Renal cortical epithelial cell (primary cell): ENCODE measurements around the gene CCDC190. TPM values are rescaled to one million over a fixed set of nuclear protein-coding genes. Genes with fewer than 3 reads are reported as not detected.
"Not testable (repeated sequence)": the region's sequence is repeated elsewhere in the genome, so short reads cannot be mapped to it uniquely, and the experiment has no call there.

Experiments
- DNase-seq: peaks from one replicate; pipeline ENCODE4 v3.0.0-alpha.2; 2011; ENCODE audit warnings: low read depth
- total RNA-seq: library from RNA; depleted of rRNA; stranded (reverse); fragments of >200 nt; gene quantifications from 2 replicates; pipeline ENCODE4 v1.2.3, GENCODE V29; 2014

CCDC190 gene
- total RNA-seq, 1 donor from 2014 or later, result not detected

DNA sequence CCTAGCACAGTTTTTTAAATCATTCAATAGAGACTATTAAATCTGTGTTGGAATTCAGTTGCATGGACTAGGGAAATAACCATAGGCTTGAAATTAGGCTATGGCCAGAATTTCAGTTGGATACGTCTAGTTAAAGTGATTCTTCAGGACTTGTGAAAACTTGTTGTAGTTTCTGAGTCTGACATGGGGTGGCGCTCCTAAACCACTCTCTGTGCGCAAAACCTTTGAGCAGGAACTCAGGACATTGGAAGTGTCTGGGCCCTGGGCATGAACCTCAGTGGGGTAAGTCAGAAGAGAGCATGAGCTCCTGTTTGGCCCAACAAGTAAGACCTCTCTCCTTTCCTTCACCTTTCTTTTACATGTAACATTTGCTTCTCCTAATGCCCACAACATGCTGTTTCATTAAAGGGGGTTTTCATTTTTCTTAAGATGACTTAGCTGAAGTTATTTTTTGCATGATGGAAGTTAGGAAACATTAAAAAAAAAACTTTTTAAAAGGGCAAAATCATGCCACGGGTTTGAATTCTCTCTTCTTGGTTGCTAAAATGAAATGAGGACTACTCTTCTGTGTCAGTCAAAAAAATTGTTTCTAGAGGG, 17.1 kb upstream of the CCDC190 start:
- DNase-seq, result peak; percentile 65

DNA sequence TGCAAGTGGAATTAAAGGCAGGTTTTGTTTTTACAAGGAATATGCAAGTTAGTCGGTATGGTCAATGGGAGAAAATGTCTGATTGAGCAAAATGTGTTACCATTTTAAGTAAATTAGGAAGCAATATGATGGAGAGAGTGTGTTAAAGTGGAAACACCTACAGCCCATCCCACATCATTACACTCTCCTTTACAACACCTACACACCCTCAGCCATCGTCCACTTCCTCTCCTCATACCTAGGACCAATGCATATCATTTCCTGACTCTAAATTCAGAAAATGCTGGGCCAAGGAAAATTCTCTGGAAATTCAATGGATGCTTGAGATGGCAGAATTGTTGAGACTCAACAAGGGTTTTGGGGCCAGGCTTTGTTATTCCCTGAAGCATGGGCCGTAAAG, 16.4 kb upstream of the CCDC190 start:
- DNase-seq, result no peak

DNA sequence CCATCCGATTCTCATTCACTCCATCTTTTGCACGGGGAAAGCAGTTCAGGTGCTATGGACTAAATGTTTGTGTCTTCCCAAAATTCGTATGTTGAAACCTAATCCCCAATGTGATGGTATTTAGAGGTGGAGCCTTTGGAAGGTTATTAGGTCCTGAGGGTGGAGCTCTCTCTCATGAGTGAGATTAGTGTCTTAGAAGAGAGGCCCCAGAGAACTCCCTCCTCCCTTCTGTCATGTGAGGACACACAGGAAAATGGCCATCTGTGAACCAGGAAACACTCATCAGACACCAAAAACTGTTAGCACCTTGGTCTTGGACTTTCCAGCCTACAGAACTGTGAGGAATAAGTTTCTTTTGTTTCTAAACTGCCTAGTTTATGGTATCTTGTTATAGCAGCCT, 15.8 kb upstream of the CCDC190 start:
- no peak for DNase-seq

DNA sequence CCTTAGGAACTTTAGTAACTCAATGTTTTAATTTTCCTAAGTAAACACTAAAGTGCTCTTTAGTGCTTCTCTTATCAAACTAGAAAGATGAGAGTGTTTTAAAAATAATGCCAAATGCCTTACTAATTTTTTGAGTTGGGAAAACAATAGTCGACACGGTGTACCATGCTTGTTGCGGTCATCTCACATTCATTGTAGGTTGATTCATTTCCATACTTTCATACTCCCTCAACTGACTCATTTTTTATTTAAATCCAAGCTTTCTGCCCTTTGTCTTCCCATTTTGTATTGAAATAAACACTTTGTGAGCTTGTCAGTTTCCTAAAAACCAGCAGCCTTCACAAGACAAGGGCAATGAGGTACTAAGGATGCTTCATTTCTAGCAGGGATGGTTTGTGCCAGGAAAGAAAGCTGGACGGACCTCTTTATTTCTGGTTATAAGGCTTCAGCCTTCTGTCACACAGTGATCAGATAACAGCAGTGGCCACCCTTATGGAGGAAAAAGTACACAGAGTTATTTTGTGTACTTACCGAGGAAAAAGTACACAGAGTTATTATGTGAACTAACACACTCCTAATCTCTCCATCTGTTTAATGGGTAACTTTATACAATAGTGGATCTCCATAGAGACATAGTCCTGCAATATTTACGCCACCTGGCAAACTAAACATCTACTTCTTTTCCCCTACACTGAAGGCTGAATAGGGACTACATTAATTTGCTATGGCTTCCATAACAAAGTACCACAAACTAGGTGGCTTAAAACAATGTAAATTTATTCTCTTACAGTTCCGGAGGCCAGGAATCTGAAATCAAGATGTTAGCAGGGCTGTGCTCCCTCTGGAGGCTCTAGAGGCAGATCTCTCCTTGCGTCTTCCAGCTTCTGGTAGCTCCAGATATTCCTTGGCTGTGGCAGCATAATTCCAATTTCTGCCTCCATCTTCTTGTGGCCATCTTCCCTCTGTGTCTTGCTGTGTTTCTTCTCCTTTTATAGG, 13.0 kb upstream of the CCDC190 start:
- DNase-seq, result peak; percentile 26

DNA sequence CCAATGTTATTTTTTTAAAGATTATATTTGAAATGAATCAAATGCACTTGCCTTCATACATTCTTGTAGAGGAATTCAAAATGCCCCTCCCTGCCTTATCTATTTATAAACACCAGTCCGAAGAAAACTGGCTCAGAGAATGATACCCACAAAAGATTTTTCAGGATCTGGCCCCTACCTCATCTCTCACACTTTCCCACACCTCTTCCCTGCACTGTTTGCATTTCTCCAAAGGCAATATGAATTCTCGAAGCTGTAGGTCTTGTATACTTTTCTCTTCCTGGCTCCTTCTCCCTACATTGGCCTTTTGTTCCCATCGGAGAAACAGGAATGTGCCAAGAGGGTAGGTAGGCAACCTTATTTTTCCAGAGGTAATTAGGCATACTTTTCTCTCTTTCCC, 12.0 kb upstream of the CCDC190 start:
- DNase-seq, result no peak

DNA sequence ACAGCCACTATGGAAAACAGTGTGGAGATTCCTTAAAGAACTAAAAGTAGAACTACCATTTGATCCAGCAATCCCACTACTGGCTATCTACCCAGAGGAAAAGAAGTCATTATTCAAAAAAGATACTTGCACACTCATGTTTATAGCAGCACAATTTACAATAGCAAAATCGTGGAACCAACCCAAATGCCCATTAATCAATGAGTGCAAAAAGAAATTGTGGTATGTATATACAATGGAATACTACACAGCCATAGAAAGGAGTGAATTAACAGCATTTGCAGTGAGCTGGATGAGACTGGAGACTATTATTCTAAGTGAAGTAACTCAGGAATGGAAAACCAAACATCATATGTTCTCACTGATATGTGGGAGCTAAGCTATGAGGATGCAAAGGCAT, 10.4 kb upstream of the CCDC190 start:
- not testable (repeated sequence) for DNase-seq

DNA sequence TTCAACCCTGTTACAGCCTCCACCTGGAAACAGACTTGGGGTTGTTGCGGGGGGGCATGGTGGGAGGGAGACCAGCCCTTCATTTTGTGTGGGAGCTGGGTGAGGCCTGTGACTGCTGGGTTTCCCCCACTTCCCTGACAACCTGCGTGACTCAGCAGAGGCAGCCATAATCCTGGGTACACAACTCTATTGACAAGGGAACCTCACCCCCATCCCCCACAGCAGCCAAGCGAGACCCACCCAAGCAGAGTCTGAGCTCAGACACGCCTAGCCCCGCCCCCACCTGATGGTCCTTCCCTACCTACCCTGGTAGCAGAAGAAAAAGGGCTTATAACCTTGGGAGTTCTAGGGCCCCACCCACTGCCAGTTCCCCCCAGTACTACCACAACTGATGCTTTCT, 8.0 kb upstream of the CCDC190 start:
- DNase-seq, result no peak

DNA sequence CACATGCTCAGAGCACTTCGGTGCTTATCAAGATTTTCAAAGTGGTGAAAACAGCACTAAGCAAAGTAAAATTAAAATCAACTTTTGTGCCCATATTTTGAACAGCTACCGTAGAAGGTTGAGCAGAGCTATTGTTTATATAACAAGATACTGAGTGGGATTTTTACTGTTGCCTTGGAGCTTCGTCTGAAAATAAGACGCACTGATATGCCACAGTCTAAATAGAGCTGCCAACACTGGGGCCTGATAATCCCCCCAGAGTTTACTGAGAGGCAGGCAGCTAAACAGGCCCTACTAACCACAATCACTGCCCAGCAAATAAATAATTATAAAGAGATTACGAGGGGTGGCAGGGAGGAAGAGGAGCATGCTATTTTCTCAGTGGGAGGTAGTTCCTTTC, 650 bp upstream of the CCDC190 start:
- no peak for DNase-seq

DNA sequence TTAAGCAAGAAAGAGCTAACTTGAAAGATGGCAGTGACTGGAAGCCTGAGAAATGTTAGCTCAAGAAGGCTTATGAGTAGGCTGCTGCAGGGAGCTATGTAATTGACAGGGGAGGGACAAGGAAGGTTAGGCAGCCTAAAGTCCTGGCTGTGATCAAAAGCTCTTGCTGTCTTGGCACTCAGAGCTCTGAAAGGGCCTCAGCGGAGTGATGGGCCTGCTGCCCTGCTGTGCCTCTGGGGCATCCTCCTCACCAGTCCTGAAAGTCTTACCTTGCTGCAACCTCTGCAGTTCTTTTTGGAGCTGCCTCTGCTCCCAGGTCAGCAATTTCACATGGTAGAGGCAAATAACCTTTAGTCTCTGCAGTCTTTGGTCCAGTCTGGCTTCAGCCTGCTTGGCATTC, 1.8 kb downstream of the CCDC190 start:
- no peak for DNase-seq

DNA sequence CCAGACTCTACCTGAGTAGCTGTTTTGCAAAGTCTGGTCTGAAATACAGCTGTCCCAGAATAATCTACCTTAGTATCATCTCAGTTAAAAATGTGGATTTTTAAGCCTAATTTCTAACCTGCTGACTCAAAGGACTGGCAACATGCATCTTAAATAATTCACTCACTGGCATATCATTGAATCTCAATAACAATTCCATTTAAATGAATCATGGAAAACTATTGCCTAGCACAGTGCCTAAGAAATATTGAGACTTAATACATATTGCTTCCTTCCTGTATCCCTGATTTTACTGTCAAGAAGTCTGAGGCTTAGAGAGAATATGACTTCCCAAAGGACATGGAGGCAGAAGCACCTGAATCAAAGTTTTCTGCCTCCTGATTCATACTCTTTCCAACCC, 3.1 kb downstream of the CCDC190 start:
- peak; percentile 71 for DNase-seq

DNA sequence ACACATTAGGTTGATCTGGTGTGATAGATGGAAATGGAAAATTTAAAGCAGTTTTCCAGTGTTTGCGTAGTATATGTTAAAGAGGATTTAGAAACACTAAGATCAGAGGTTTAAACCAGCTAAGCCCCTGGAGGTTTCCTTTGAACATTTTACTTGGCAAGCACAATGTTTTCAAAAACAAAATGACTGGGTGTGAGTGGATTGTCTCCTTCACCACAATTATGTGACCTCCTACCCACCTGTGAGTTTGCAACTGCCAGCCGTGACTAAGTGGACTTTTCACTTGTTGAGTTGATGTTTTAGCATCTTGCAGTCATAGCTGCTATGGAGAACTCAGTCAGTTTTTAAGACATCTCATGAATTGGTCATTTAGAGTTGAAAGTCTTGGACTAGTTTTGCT, 4.7 kb downstream of the CCDC190 start:
- peak; percentile 100 for DNase-seq

DNA sequence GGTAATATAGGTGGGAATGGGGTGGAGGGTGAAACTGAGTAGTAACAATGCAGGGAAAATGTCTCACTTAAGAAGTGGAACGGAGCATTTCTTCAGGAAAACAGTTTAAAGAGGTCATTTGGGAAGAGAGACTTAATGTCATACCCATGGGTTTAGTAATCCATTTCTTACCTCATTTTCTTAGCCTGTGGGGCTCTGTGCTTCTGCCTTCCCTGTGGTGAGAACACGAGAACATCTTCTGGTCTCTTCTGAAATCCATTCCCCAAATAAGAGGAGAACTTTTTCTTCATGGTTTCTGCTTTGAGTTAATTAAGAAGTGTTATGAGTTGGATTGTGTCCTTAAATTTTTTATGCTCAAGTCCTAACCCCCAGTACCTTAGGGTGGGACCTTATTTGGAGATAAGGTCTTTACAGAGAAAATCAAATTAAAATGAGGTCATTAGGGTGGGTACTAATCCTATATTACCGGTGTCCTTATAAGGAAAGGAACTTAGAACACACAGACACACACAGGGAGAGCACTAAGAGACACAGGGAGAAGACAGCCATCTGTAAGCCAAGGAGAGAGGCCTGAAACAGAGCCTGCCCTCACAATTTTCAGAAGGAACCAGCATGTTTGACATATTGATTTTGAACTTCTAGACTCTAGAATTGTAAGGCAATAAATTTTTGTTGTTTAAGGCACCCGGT, 5.4 kb downstream of the CCDC190 start:
- DNase-seq, result peak; percentile 74

DNA sequence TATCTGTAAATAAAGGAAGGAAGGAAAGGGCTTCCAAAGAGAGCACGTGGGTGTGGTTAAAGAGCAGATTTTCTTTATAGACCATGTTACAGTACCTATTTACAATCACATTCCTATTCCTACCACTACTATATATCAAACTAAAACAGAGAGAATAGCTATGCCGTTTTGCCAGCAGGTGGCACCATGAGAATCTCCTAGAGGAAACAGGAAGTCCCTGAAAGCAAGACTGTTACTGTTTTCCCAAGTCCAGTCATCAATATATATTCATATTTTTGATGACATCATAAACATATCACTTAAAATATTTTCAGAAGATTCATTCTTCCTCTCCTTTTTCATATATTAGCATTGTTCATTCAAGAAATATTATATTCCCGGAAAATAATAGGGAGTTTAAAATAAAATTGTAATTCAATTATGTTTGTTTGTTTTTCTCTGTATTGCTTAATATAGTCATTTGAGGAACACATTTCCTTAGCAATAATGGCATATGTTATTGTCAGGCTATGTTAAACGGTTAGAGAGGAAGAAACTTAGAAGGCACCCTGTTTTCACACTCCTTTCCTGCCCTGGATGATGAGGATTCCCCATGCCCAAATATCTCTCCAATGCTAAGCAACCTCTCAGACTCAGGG, 6.6 kb downstream of the CCDC190 start:
- DNase-seq, result peak; percentile 78

DNA sequence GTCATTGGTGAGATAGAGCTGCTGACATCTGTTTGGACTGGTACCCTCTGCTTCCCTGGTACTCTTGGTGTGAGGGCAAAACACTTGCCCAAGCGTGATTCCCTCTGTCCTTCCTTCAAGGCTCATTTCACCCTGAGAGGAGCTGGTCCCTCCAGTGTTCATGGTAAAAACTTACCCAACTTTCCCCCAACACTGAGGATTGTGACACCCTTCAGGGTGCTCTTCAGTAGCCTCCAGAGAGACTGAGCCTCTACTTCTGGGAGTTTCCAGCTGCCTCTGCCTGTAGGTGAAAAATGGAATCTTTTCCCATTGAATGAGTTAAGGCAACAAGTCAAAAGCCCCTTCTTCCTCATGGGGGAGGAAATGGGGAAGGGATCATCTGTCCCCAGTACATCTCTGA, 9.6 kb downstream of the CCDC190 start:
- no peak for DNase-seq

DNA sequence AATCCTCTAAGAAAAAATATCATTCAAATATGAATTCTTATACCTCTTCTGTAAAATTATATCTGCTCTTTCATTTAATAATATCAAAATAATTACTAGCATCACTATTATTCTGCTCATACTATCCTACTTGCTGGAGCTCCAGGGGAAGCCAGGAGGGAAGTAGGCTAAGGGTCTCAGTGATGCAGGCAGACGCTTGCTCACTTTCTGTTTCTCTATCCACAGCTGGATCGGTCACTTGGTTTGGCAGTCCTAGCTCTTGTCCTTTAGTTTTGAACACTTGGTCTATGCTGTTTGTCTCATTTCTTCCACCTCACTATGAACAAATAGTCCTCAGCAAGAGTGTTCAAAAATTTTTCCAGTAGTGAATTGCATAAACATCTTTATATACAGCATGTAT, 11.3 kb downstream of the CCDC190 start:
- DNase-seq, result no peak

DNA sequence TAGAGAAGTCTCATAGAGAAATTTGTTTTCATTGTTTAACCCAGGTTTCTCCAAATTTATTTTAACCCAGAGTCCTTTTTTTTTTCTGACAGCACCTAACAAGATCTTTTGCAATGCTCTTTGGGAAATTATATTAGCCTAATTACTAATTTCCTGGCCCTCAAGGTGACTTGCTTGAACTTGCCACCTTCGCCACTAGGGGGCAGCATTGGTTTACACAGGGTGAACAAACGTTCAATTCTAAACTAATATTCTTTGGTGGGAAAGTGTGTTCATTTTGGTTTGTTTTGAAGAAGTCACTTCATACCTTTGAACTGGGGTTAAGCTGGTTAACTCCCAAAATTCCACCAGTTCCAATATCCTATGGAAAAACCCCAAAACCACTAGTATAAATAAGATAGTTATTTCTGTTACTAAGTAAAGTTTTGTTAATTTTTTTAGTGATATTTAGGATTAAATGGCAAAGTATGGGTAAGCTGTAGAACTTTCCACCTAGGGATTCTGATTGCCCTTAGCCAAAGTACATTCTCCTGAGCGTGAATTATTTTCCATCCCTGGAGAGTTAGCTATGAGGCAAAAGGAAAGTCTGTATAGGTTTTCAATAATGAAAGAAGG, 13.0 kb downstream of the CCDC190 start:
- peak; percentile 70 for DNase-seq

DNA sequence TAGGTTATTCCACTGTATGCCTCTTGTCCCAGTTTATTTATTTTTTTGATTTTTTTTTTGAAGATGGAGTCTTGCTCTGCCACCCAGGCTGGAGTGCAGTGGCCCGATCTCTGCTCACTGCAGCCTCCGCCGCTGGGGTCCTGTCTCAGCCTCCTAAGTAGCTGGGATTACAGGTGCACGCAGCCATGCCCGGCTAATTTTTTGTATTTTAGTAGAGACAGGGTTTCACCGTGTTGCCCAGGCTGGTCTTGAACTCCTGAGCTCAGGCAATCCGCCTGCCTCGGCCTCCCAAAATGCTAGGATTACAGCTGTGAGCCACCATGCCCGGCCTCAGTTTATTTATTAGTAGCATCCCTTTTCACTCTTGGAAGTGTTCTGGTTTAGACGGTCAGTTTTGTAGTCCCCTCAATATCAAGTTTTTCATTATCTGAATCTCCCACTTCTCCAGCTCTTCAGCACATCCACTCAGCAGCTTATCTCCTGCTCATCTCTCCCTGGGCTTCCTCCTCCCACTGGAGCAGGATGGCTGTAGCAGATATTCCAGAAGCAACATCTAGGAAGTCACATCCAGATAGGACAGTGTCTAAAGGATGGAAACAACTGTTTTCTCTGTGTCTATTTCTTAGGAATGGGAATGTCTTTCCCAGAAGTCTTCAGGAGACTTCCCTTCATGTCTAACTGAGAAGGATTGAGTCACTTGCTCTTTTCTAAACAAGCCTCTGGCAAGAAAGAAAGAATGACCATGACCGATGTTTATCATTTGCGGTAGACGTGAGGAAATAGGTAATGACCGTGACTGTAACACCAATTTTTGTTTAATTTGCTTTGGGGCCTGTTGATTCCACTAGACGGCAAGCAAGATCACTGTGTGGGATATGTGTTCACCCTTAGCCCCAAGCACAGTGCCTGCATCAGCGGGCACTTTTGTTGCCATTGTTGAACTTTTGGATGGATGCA, 14.4 kb downstream of the CCDC190 start:
- DNase-seq, result peak; percentile 65

DNA sequence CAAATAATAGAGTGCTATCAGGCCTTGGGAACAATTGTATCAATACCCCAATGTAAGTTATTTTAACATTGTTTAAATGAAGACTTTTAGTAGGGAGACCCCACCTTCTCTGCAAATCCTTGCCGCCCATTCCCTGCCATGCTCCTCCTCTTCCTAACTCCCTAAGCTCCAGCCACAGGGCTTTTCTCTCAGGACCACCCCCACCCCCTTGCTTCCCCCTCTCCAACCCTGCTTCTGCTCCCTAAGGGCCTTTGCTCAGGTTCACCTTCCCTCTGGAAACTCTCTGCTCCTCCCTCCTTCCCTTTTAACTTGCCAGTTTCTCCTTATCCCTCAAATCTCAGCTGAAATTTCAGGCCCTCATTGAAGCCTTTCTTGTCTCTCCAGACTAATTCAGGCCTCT, 16.8 kb downstream of the CCDC190 start:
- no peak for DNase-seq

DNA sequence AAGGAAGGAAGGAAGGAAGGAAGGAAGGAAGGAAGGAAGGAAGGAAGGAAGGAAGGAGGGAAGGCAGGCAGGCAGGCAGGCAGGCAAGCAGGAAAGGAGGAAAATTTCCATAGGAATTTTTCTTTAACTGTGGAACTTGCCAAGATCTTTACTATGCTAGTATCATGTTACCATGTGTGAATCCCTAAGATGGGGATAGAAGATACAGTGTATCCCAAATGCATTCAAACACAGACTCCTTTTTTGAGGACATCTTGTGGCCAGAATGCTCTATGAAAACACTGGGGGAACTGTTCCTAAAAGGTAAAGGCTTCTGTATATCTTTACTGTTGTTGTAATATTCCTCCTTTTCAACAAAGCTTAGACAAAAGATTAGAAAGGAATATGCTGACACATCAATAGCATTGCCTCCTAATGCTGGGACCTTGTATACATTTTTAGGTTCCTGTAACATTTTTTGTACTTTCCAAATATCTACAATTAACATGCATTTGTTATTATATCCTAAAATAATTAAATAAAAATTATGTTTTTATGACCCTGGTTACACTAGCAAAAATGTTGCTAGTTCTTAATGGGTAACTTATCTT, 20.6 kb downstream of the CCDC190 start:
- no peak for DNase-seq

DNA sequence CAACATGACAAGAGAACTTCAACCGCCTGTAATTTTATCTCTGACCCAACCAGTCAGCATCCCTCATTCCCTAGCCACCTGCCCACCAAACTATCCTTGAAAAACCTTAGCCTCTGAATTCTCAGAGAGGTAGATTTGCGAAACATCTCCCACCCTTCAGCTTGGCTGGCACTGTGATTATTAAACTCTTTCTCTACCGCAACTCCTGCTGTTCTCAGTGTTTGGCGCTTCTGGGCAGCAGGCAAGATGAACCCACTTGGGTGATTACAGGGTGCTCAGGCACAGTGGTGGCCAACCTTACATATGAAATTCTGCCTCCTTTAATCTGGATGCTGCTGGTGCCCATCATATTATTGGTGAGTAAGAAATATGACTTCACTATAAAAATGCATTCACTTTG, 22.1 kb downstream of the CCDC190 start:
- DNase-seq, result no peak
